ENCODE measurements around the gene SLC15A5.

Gene SLC15A5

GRCh38 chr12:16218934-16219751, 58.3 kb downstream of the SLC15A5 start:
- Histone ChIP-seq H3K9ac (ENCODE audit: low read length) (peak overlapping the region; percentile 63), H3K4me1 (ENCODE audit: low read length) (peaks cover 35% of the 10 kb centered on the region), H3K27me3 (ENCODE audit: low read depth, low read length) (no peaks in the 10 kb centered on the region), H3K4me2 (ENCODE audit: low read length) (peak overlapping the region; percentile 63), H3K9me3 (ENCODE audit: insufficient read depth, low read length) (no peaks in the 10 kb centered on the region), H3K27ac (ENCODE audit: low read length) (peak overlapping the region; percentile 94), H3K79me2 (ENCODE audit: low read length) (no peaks in the 10 kb centered on the region), H4K20me1 (ENCODE audit: insufficient read depth, low read length) (no peaks in the 10 kb centered on the region), H3K4me3 (ENCODE audit: low read length) (peak overlapping the region; percentile 38), H3K36me3 (replicated peaks; ENCODE audit: low read depth, low read length) (no peaks in the 10 kb centered on the region), H2AFZ (ENCODE audit: low read depth, low read length) (peak overlapping the region; percentile 18)
- no peak for TF ChIP-seq EZH2phosphoT487 (IDR thresholded peaks at IDR 0.05; ENCODE audit: low read depth)
- no peak for TF ChIP-seq CTCF (IDR thresholded peaks at IDR 0.05; ENCODE audit: low read depth, low read length)

GRCh38 chr12:16218234-16218633, 59.3 kb downstream of the SLC15A5 start:
- TF ChIP-seq CTCF (IDR thresholded peaks at IDR 0.05; ENCODE audit: low read depth, low read length), result no peak
- no peaks in the 10 kb centered on the region for H3K79me2 ChIP-seq (ENCODE audit: low read length)
- H3K27ac ChIP-seq (ENCODE audit: low read length), result peak overlapping the region; percentile 94; the same call in 1 of the 2 replicates
- no peaks in the 10 kb centered on the region for H3K9me3 ChIP-seq (ENCODE audit: insufficient read depth, low read length)
- no peak overlapping the region for H3K9ac ChIP-seq (ENCODE audit: low read length)
- H2AFZ ChIP-seq (ENCODE audit: low read depth, low read length), result no peak overlapping the region
- H3K36me3 ChIP-seq (replicated peaks; ENCODE audit: low read depth, low read length), result no peaks in the 10 kb centered on the region
- no peak overlapping the region for H3K4me2 ChIP-seq (ENCODE audit: low read length)
- peaks cover 35% of the 10 kb centered on the region for H3K4me1 ChIP-seq (ENCODE audit: low read length)
- H3K4me3 ChIP-seq (ENCODE audit: low read length), result no peak overlapping the region
- H3K27me3 ChIP-seq (ENCODE audit: low read depth, low read length), result no peaks in the 10 kb centered on the region
- H4K20me1 ChIP-seq (ENCODE audit: insufficient read depth, low read length), result no peaks in the 10 kb centered on the region

- Histone ChIP-seq H3K9ac (ENCODE audit: low read length) (no peak overlapping the region), H3K27me3 (ENCODE audit: low read depth, low read length) (no peaks in the 10 kb centered on the region), H3K9me3 (ENCODE audit: insufficient read depth, low read length) (no peaks in the 10 kb centered on the region), H3K4me2 (ENCODE audit: low read length) (no peak overlapping the region), H3K27ac (ENCODE audit: low read length) (no peak overlapping the region), H3K4me3 (ENCODE audit: low read length) (no peak overlapping the region), H3K4me1 (ENCODE audit: low read length) (no peaks in the 10 kb centered on the region), H4K20me1 (ENCODE audit: insufficient read depth, low read length) (no peaks in the 10 kb centered on the region), H3K36me3 (replicated peaks; ENCODE audit: low read depth, low read length) (no peaks in the 10 kb centered on the region), H2AFZ (ENCODE audit: low read depth, low read length) (no peak overlapping the region), H3K79me2 (ENCODE audit: low read length) (no peaks in the 10 kb centered on the region)
- TF ChIP-seq CTCF (IDR thresholded peaks at IDR 0.05; ENCODE audit: low read depth, low read length) (no peak), EZH2phosphoT487 (IDR thresholded peaks at IDR 0.05; ENCODE audit: low read depth) (no peak)
Observed at GRCh38 chr12:16211731-16212130, 65.8 kb downstream of the SLC15A5 start.

GRCh38 chr12:16198884-16199283, 78.6 kb downstream of the SLC15A5 start:
- Histone ChIP-seq H3K36me3 (replicated peaks; ENCODE audit: low read depth, low read length) (peaks cover 12% of the 10 kb centered on the region), H3K79me2 (ENCODE audit: low read length) (no peaks in the 10 kb centered on the region), H2AFZ (ENCODE audit: low read depth, low read length) (peak overlapping the region; percentile 45; the same call in 1 of the 2 replicates), H3K27me3 (ENCODE audit: low read depth, low read length) (no peaks in the 10 kb centered on the region), H3K4me1 (ENCODE audit: low read length) (peaks cover 44% of the 10 kb centered on the region), H3K9me3 (ENCODE audit: insufficient read depth, low read length) (peaks cover 16% of the 10 kb centered on the region), H4K20me1 (ENCODE audit: insufficient read depth, low read length) (no peaks in the 10 kb centered on the region), H3K4me2 (ENCODE audit: low read length) (peak overlapping the region; percentile 63), H3K27ac (ENCODE audit: low read length) (peak overlapping the region; percentile 89), H3K4me3 (ENCODE audit: low read length) (peak overlapping the region; percentile 49), H3K9ac (ENCODE audit: low read length) (peak overlapping the region; percentile 61)
- TF ChIP-seq EZH2phosphoT487 (IDR thresholded peaks at IDR 0.05; ENCODE audit: low read depth) (no peak), CTCF (IDR thresholded peaks at IDR 0.05; ENCODE audit: low read depth, low read length) (no peak; the same call in 1 of the 2 replicates)
